ENCODE measurements around the gene RBM34.
A peak's percentile ranks its signal among the peaks of the same experiment; 100 is the strongest.

GRCh38 chr1:235199441-235199840 is 38.4 kb upstream of the RBM34 start:
- TF ChIP-seq CTCF (IDR thresholded peaks at IDR 0.05) (peak in 2 of 3 donors; percentile 12 to 22), POLR2AphosphoS5 (IDR thresholded peaks at IDR 0.05) (no peak), POLR2A (IDR thresholded peaks at IDR 0.05) (no peak)
